HCT116 (cell line): ENCODE measurements around the gene ZNF837. TPM values are rescaled to one million over a fixed set of nuclear protein-coding genes. Genes with fewer than 3 reads are reported as not detected.

Experiments used
- ATAC-seq: fragments of 200-7000 bp; cut with Tn5 transposase; 2 replicates; pipeline ENCODE4 v1.9.1; 2020; ENCODE audit warnings: mild to moderate bottlenecking, moderate library complexity
- BruUV-seq: library from RNA; stranded (reverse); fragments of 400-500 nt; replicated peaks from 2 replicates; lab custom pipeline; 2021; lab: Mats Ljungman, UMichigan
- CTCF ChIA-PET: fragments of 300-600 bp; sonication (Branson Sonifier 250); formaldehyde crosslinking; loops from one replicate; lab custom pipeline; 2021; ENCODE audit warnings: antibody characterized with exemption; lab: Charles Lee
- POLR2A ChIA-PET: fragments of 300-600, 350-600 bp; sonication (Branson Sonifier 250); formaldehyde crosslinking; loops from one replicate; lab custom pipeline; 2021; ENCODE audit warnings: antibody characterized with exemption; lab: Charles Lee
- RAD21 ChIA-PET, 2 experiments: fragments of 300-600 bp; sonication (Branson Sonifier 250); formaldehyde crosslinking; loops; one replicate each; lab custom pipeline; 2023; ENCODE audit warnings: low total read pairs in 2 of 2; ENCODE audit not compliant: uncharacterized antibody in 2 of 2, unreplicated experiment in 2 of 2, low non-redundant PET in 1 of 2; lab: Charles Lee
- DNase-seq: peaks from one replicate; pipeline ENCODE4 v3.0.0-alpha.2; 2010; ENCODE audit warnings: low read depth, low spot score
- H2AFZ ChIP-seq: fragments of 200-600 bp; shearing (Covaris generic), sonication (generic); 2 replicates; pipeline ENCODE4 v1.6.1; 2017; ENCODE audit warnings: low read depth, mixed run types, mixed read lengths, antibody characterized with exemption, low read length; ENCODE audit not compliant: poor library complexity, severe bottlenecking
- H3K27ac ChIP-seq: 2 replicates; pipeline ENCODE4 v1.5.1; 2012; ENCODE audit warnings: low read depth, low read length
- H3K27me3 ChIP-seq: fragments of 200-600 bp; sonication (generic); 2 replicates; pipeline ENCODE4 v1.6.1; 2016; ENCODE audit warnings: mixed run types, low read length, mixed read lengths; ENCODE audit not compliant: insufficient read depth
- H3K36me3 ChIP-seq, 2 experiments: fragments of 200-500 bp in 1 of 2; fragments of 200-600 bp in 1 of 2; sonication (Bioruptor generic) in 1 of 2; sonication (generic) in 1 of 2; 2 replicates each; pipeline versions ENCODE4 v1.5.1 to v1.6.1; 2014 to 2016; ENCODE audit warnings: low read length in 2 of 2, inconsistent platforms in 1 of 2, mixed read lengths in 1 of 2, mixed run types in 1 of 2; ENCODE audit not compliant: insufficient read depth in 2 of 2, control insufficient read depth in 1 of 2
- H3K4me1 ChIP-seq, 2 experiments: fragments of 200-600 bp in 1 of 2; sonication (generic) in 1 of 2; 2 replicates each; pipeline versions ENCODE4 v1.5.1 to v1.6.1; 2012 to 2017; ENCODE audit warnings: low read length in 2 of 2, inconsistent platforms in 1 of 2, mild to moderate bottlenecking in 1 of 2, mixed read lengths in 1 of 2, mixed run types in 1 of 2, moderate library complexity in 1 of 2; ENCODE audit not compliant: insufficient read depth in 2 of 2, control insufficient read depth in 1 of 2
- H3K4me2 ChIP-seq: fragments of 200-600 bp; sonication (generic); 2 replicates; pipeline ENCODE4 v1.6.1; 2017; ENCODE audit warnings: mixed run types, low read length, mixed read lengths
- H3K4me3 ChIP-seq, 2 experiments: fragments of 200-600 bp in 1 of 2; sonication (generic) in 1 of 2; replicated peaks in 1 of 2; 2 replicates each; pipeline ENCODE4 v1.5.1; 2011 to 2016; ENCODE audit warnings: low read length in 2 of 2, control low read depth in 1 of 2, low read depth in 1 of 2, mild to moderate bottlenecking in 1 of 2, mixed read lengths in 1 of 2, mixed run types in 1 of 2
- H3K79me2 ChIP-seq: fragments of 200-600 bp; sonication (generic); 2 replicates; pipeline ENCODE4 v1.6.1; 2017; ENCODE audit warnings: mild to moderate bottlenecking, mixed run types, low read length, moderate library complexity, mixed read lengths; ENCODE audit not compliant: insufficient read depth
- H3K9ac ChIP-seq: fragments of 200-600 bp; sonication (generic); 2 replicates; pipeline ENCODE4 v1.6.1; 2016; ENCODE audit warnings: low read length, mixed read lengths
- H3K9me2 ChIP-seq: fragments of 200-600 bp; sonication (generic), shearing (Covaris generic); 2 replicates; pipeline ENCODE4 v1.6.1; 2017; ENCODE audit warnings: mixed run types, mild to moderate bottlenecking, moderate library complexity; ENCODE audit not compliant: insufficient read depth
- H3K9me3 ChIP-seq, 2 experiments: fragments of 200-500 bp in 1 of 2; fragments of 200-600 bp in 1 of 2; sonication (Bioruptor generic) in 1 of 2; sonication (generic) in 1 of 2; 2 replicates each; pipeline ENCODE4 v1.6.1; 2014 to 2017; ENCODE audit warnings: low read length in 2 of 2, mixed read lengths in 2 of 2, inconsistent platforms in 1 of 2, low read depth in 1 of 2, mild to moderate bottlenecking in 1 of 2, mixed run types in 1 of 2, moderate library complexity in 1 of 2; ENCODE audit not compliant: control insufficient read depth in 1 of 2, insufficient read depth in 1 of 2
- H4K20me1 ChIP-seq: fragments of 200-600 bp; sonication (generic), shearing (Covaris generic); 2 replicates; pipeline ENCODE4 v1.6.1; 2017; ENCODE audit warnings: mixed run types, mild to moderate bottlenecking, moderate library complexity; ENCODE audit not compliant: insufficient read depth
- CEBPB ChIP-seq: IDR thresholded peaks from 2 replicates; pipeline ENCODE4 v1.6.1; 2012; ENCODE audit warnings: low read depth
- CTCF ChIP-seq, 3 experiments: fragments of 200-600 bp in 1 of 3; sonication (generic) in 1 of 3; IDR thresholded peaks in 2 of 3; conservative IDR thresholded peaks in 1 of 3; 2 replicates each; pipeline ENCODE4 v1.5.1; 2012 to 2017; ENCODE audit warnings: low read depth in 2 of 3, low read length in 2 of 3, antibody characterized with exemption in 1 of 3, borderline replicate concordance in 1 of 3, control low read depth in 1 of 3, mild to moderate bottlenecking in 1 of 3, mixed read lengths in 1 of 3, mixed run types in 1 of 3, moderate library complexity in 1 of 3; ENCODE audit not compliant: insufficient read depth in 1 of 3
- EGR1 ChIP-seq: IDR thresholded peaks from 2 replicates; pipeline ENCODE4 v1.6.1; 2012; ENCODE audit warnings: low read depth
- EZH2 ChIP-seq: fragments of 200-600 bp; sonication (generic); IDR thresholded peaks from 2 replicates; pipeline ENCODE4 v1.6.1; 2017; ENCODE audit warnings: antibody characterized with exemption, mixed run types
- EZH2phosphoT487 ChIP-seq: fragments of 200-600 bp; IDR thresholded peaks from 2 replicates; pipeline ENCODE4 v1.6.1; 2018; ENCODE audit warnings: antibody characterized with exemption, borderline replicate concordance
- FOSL1 ChIP-seq: IDR thresholded peaks from 2 replicates; pipeline ENCODE4 v1.6.1; 2012; ENCODE audit warnings: low read depth
- JUND ChIP-seq: IDR thresholded peaks from 2 replicates; pipeline ENCODE4 v1.6.1; 2012
- POLR2AphosphoS5 ChIP-seq: IDR thresholded peaks from 2 replicates; pipeline ENCODE4 v1.6.1; 2011; ENCODE audit warnings: mild to moderate bottlenecking, low read depth, low read length, moderate library complexity
- RAD21 ChIP-seq: IDR thresholded peaks from 2 replicates; pipeline ENCODE4 v1.6.1; 2012; ENCODE audit warnings: low read depth, mild to moderate bottlenecking
- REST ChIP-seq: IDR thresholded peaks from 2 replicates; pipeline ENCODE4 v1.6.1; 2012; ENCODE audit warnings: low read depth
- SIN3A ChIP-seq: IDR thresholded peaks from 2 replicates; pipeline ENCODE4 v1.6.1; 2012; ENCODE audit warnings: low read depth
- SRF ChIP-seq: IDR thresholded peaks from 2 replicates; pipeline ENCODE4 v1.6.1; 2012; ENCODE audit warnings: low read depth
- ZNF274 ChIP-seq: fragments of 200-500 bp; sonication (Bioruptor generic); IDR thresholded peaks from 2 replicates; pipeline ENCODE4 v1.6.1; 2014; ENCODE audit warnings: mild to moderate bottlenecking, low read depth, low read length, inconsistent platforms
- intact Hi-C: fragments of 100-400 bp; cut with micrococcal nuclease; formaldehyde crosslinking; loops from 2 replicates; pipeline ENCODE4 v1.10.0; 2022
- total RNA-seq: library from RNA; stranded (reverse); gene quantifications from one replicate; pipeline ENCODE4 v1.2.1, GENCODE V29; 2021; ENCODE audit not compliant: unreplicated experiment

Gene ZNF837
- total RNA-seq, 1 experiment from 2014 or later, result 3.2 TPM

GRCh38 chr19:58328999-58329398 is 51.8 kb downstream of the ZNF837 start:
- no peaks in the 10 kb centered on the region for H3K27me3 ChIP-seq
- RAD21 ChIA-PET, result no interaction called here
- H4K20me1 ChIP-seq, result no peaks in the 10 kb centered on the region
- peaks cover 10 to 24% of the 10 kb centered on the region in 2 experiments for H3K4me1 ChIP-seq
- DNase-seq (no peak), ATAC-seq (no peak)
- CTCF ChIA-PET, result interaction anchor here (1.1 kb wide), 1 partner anchor 34 kb away, joined by 3 read pairs; the partner anchor contains the start of gene ZNF497
- H2AFZ ChIP-seq, result no peak overlapping the region
- H3K4me2 ChIP-seq, result peak overlapping the region; percentile 90; the same call in 1 of the 2 replicates
- H3K36me3 ChIP-seq, result no peaks in the 10 kb centered on the region
- H3K79me2 ChIP-seq, result peaks cover 33% of the 10 kb centered on the region
- H3K9me2 ChIP-seq, result no peaks in the 10 kb centered on the region
- H3K9me3 ChIP-seq, result no peaks in the 10 kb centered on the region
- BruUV-seq, result no TSS peak
- POLR2A ChIA-PET, result no interaction called here
- no peak overlapping the region for H3K9ac ChIP-seq
- no peak overlapping the region for H3K27ac ChIP-seq
- peak; percentile 53; the same call in 1 of the 2 replicates for TF ChIP-seq RAD21
- no peak for TF ChIP-seq JUND
- peak; percentile 16 to 57 (median 37); a peak in 4 of 6 replicates for TF ChIP-seq CTCF (IDR thresholded peaks at IDR 0.05 in 2 of 3, conservative IDR thresholded peaks at IDR 0.05 in 1 of 3; ENCODE audit: borderline replicate concordance in 1 of 3, insufficient read depth in 1 of 3, low read depth in 2 of 3, low read length in 2 of 3)
- no peak overlapping the region for H3K4me3 ChIP-seq
- intact Hi-C loops, result loop anchor here (5.0 kb wide), 2 partner anchors 78 to 188 kb away; partner anchors contain the start of genes ZBTB45 and ZNF584

- DNase-seq (peak; percentile 94), ATAC-seq (peak; percentile 93)
- Histone ChIP-seq H3K4me2 (peak within 1 kb of the TSS; percentile 90), H3K27me3 (no peaks in the 10 kb centered on the region), H3K9me2 (no peaks in the 10 kb centered on the region), H3K9me3 (no peaks in the 10 kb centered on the region), H3K4me1 (peaks cover 10 to 24% of the 10 kb centered on the region in 2 experiments), H2AFZ (peak within 1 kb of the TSS; percentile 13), H3K9ac (peak within 1 kb of the TSS; percentile 72), H3K4me3 (peak within 1 kb of the TSS; percentile 78 to 91), H3K79me2 (peaks cover 33% of the 10 kb centered on the region), H4K20me1 (no peaks in the 10 kb centered on the region), H3K27ac (peak within 1 kb of the TSS; percentile 71), H3K36me3 (no peaks in the 10 kb centered on the region)
- intact Hi-C loops, result loop anchor here (1.0 to 5.0 kb wide), 5 partner anchors 22 to 190 kb away; partner anchors contain the start of genes ERVK3-1, ZBTB45, ZNF497 and ZNF544
- BruUV-seq, result TSS peak; percentile 72
- CTCF ChIA-PET, result interaction anchor here (1.3 kb wide), 1 partner anchor 192 kb away, joined by 10 read pairs; the partner anchor contains the start of gene ZBTB45
- RAD21 ChIA-PET, result interaction anchor here in 1 of 2 experiments (0.5 kb wide), 1 partner anchor 44 kb away, joined by 3 read pairs; no protein-coding TSS in a partner anchor
- POLR2A ChIA-PET, result interaction anchor here (0.6 to 2.1 kb wide), 6 partner anchors 21 to 187 kb away, joined by 3 to 9 read pairs (median 3); partner anchors contain the start of gene ZNF497
- TF ChIP-seq REST (no peak), EGR1 (no peak), RAD21 (no peak; the same call in 1 of the 2 replicates), POLR2AphosphoS5 (peak; percentile 67), EZH2phosphoT487 (no peak), SRF (peak; percentile 87), ZNF274 (no peak), FOSL1 (0 out of 2 replicates have a peak, but pooled peaks have one; percentile 18), EZH2 (no peak), SIN3A (peak; percentile 96), CEBPB (no peak; the same call in 1 of the 2 replicates)
Measured at GRCh38 chr19:58326914-58327726, 53.7 kb downstream of the ZNF837 start, which contains the start of gene ZSCAN22. TSS of gene ZSCAN22 (plus strand) at chr19:58326994. CDS start at chr19:58334803, 7,809 bp downstream.
